A375 (cell line): ENCODE data around the gene NUP54. TPM values are rescaled to one million over a fixed set of nuclear protein-coding genes. Genes with fewer than 3 reads are reported as not detected.

Experiments
- total RNA-seq: library from RNA; depleted of rRNA; stranded (reverse); fragments of >200 nt; shearing (Covaris generic); gene quantifications from 2 replicates; pipeline ENCODE4 v1.2.3, GENCODE V29; 2014; rRNA removed

The NUP54 gene
- 26.6 and 29.7 TPM in 2 replicates for total RNA-seq

GRCh38 chr4:76148142-76148865 is at the start of gene NUP54:
Gene NUP54, minus strand, starts transcription at chr4:76148397. Its CDS starts 23 bp downstream, at chr4:76148374.

GRCh38 chr4:76074468-76074867 is 73.7 kb downstream of the NUP54 start, which contains the start of gene ART3:
Gene ART3, plus strand, starts transcription at chr4:76074709. Its CDS starts 1,181 bp downstream, at chr4:76075890.

Other genes with a start within 250 kb of the NUP54 start
- not detected in 2 replicates for gene PPEF2, start 245.9 kb downstream of the NUP54 start, total RNA-seq
- gene NAAA, start 207.4 kb downstream of the NUP54 start, total RNA-seq: 10.0 and 12.4 TPM in 2 replicates
- 35.0 and 46.6 TPM in 2 replicates for gene SDAD1, start 157.5 kb downstream of the NUP54 start, total RNA-seq
- gene CXCL9, start 140.9 kb downstream of the NUP54 start, total RNA-seq: not detected in 2 replicates
- not detected in 2 replicates for gene CXCL10, start 124.9 kb downstream of the NUP54 start, total RNA-seq
- not detected in 2 replicates for gene CXCL11, start 112.3 kb downstream of the NUP54 start, total RNA-seq
- gene ART3, start 73.7 kb downstream of the NUP54 start, total RNA-seq: 6.2 and 13.7 TPM in 2 replicates
- 55.2 and 67.4 TPM in 2 replicates for gene SCARB2, start 65.4 kb upstream of the NUP54 start, total RNA-seq
- gene FAM47E, start 103.3 kb upstream of the NUP54 start, total RNA-seq: 0.61 and 1.1 TPM in 2 replicates
- gene STBD1, start 158.3 kb upstream of the NUP54 start, total RNA-seq: 1.9 and 3.2 TPM in 2 replicates